GM21381 (cell line): ENCODE measurements around the gene IWS1.
"Not testable (repeated sequence)": the region's sequence is repeated elsewhere in the genome, so short reads cannot be mapped to it uniquely, and the experiment has no call there.

Experiments
- ATAC-seq: cut with Tn5 transposase; IDR thresholded peaks from one replicate; pipeline ENCODE4 v1.9.1; 2021; ENCODE audit warnings: mild to moderate bottlenecking, moderate library complexity; ENCODE audit not compliant: unreplicated experiment

Gene IWS1

DNA sequence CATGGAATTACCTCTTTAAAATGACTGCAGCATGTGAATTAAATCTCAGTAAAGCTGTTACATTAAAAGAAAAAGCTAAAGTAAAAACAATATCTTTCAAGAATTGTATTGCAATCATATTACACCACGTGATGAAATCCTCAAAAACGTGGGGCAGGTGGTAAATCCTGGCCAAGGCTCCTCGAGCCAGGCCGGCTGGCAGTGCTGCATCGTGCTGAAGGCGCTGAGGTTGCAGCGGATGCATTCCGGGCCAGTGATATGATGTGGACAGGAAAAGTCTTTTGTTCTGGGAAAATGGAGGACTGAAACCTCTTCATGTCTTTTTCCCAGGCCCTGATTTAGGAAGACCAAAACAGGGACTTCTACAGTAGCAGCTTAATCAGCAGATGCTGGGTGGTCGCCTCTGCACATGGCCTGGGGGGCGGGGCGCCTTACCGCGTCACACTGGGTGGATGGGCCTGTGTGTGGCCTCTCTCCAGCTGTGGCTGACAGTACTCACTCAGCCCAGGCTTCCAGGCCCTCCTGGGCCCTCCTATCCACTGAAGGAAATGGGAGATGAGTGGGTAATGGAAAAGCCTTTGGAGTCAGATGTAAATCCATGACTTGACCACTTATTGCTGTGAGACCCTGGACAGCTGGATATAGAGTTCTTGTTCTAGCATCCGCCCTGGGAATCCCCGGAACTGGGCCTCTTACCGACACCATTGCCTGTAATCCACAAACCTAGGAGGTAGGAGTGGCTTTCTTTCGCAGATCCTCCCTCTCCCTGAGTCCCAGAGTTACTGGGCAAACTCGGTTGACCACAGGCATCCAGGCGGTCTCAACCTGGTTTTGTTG, 62.9 kb downstream of the IWS1 start:
- no peak for ATAC-seq

GRCh38 chr2:127462461-127462860, 63.8 kb downstream of the IWS1 start:
- ATAC-seq = no peak

- no peak for ATAC-seq
Observed at GRCh38 chr2:127456960-127457359, 69.3 kb downstream of the IWS1 start.

- ATAC-seq = no peak
Observed at GRCh38 chr2:127455566-127456493, 70.5 kb downstream of the IWS1 start.

GRCh38 chr2:127454595-127455565, 71.4 kb downstream of the IWS1 start:
- ATAC-seq = no peak

DNA sequence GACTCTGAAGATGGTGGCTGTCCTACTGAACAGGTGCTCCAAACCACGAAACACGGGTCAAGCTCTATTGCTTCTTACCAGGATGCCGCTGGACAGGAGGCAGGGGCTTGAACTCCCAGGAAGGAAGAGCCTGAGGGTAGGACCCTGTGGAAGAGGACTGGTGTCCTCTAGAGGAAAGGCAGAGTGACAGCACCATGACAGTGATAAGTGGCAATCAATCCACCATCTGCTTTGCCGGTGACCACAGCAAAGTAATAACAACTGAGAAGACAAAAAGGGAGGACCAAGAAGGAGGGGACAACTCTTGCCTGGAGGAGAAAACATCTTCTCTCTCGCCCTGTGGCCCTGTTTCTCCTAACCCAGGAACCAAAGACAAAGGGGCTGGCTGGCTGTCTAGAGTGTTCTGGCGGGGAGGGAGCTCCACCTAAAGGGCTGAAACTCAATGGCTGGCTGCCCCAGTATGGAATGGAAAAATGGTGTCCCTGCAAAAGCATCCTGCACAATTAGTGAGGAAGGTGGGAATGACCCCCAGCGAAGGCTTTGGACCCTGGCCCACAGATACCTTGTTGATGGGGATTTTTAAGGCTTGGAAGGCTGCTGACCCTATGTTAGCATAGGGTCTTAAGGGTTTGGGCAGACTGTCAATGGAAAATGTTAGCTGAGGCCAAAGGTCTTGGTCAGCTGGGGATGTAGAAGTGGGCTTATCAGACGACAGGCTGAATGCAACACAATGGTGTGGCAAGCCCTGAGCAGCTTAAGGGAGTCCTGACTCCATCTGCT, 72.7 kb downstream of the IWS1 start:
- ATAC-seq = no peak

DNA sequence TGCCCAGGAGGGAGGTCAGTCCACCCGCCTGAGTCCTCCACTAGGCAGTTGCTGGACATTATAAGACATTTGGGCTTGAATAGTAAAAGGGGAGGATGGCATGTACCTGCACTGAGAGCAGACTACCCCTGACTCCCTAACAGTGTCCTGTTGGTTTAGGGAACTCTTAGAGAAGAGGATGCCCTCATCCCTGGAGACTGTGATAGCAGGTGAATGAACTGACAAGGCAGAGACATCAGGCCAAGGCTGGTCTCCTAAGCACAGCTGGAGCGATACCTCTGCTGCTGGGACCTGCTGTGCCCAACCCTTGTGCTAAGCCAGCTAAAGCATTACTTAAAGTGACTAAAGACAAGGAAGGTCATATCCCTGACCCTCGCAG, 73.3 kb downstream of the IWS1 start:
- no peak for ATAC-seq

DNA sequence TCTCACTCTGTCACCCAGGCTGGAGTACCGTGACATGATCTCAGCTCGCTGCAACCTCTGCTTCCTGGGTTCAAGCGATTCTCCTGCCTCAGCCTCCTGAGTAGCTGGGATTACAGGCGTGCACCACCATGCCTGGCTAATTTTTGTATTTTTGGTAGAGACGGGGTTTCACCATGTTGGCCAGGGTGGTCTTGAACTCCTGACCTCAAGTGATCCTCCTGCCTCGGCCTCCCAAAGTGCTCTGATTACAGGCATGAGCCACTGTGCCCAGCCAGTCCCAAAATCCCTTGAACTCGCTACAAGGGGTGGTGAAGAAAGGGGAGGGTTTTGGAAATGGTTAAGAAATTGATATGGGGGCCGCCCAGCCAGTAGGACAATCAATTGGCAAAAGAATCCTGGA, 73.9 kb downstream of the IWS1 start:
- not testable (repeated sequence) for ATAC-seq

DNA sequence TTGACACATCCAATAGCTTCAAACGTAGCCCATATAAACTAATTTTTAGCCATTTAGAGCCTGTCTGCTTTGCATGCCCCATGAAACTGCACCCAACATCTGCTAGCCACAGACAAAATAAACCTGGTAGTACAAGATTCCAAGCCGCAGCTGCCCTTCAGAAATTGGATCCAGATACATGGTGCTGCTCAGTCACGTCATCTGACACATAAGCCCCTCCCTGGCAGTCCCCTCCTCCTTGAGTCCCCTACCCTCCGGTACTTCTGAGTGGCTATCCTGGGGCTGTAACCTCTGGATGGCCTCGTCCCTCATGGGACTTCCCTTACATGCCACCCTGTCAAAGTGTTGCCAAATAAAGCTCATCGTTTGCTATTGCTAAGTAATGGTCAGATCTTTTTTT, 74.3 kb downstream of the IWS1 start:
- no peak for ATAC-seq

- ATAC-seq = no peak
Observed at GRCh38 chr2:127449898-127450297, 76.4 kb downstream of the IWS1 start.

DNA sequence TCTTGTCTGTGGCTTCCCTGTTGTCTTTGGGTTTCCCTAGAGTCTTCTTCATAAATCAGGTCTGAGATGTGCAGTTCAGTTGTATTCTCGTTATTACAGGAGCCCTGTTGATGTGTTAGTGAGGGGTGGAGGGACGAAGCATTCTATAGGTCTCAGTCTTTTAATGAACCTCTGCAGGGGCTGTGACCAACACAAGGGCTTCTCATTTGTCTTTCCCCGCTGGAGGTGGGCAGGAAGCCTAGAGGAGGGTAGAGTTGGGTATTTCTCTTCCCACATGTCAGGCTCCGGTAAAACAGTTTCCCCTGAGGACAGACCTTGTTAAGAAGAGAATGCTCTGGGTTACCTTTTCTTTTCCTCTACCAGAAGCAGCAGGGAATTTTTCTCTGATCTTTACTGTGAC, 76.9 kb downstream of the IWS1 start:
- no peak for ATAC-seq

GRCh38 chr2:127448526-127448925, 77.8 kb downstream of the IWS1 start:
- ATAC-seq = no peak

GRCh38 chr2:127439343-127439742, 86.9 kb downstream of the IWS1 start:
- ATAC-seq = no peak

GRCh38 chr2:127437781-127438726, 88.2 kb downstream of the IWS1 start:
- no peak for ATAC-seq

DNA sequence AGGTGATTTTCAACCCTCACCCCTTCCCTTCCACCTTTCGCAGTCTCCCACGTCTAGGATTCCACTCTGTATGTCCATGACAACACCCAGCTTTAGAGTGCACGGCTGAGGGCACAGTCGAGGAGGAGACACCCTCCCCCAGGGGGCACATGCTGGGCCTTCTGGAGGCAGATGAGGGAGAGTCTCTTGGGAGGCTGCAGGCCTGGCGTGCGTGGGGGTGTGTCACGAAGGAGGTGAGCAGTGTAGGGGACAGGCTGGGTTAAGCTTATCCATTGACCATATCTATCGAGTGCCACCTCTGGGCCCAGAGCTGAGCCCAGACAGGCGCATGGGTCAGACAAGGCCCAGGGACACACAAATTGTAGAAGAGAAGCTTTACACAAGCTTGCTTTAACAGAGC, 89.2 kb downstream of the IWS1 start:
- ATAC-seq = no peak

GRCh38 chr2:127434515-127434914, 91.8 kb downstream of the IWS1 start:
- no peak for ATAC-seq

- no peak for ATAC-seq
Observed at GRCh38 chr2:127431408-127432023, 94.8 kb downstream of the IWS1 start.
